RKO (cell line): ENCODE results near the gene APBB1IP.
"Not testable (repeated sequence)": the region's sequence is repeated elsewhere in the genome, so short reads cannot be mapped to it uniquely, and the experiment has no call there.

Experiments used
- DNase-seq: peaks from one replicate; pipeline ENCODE4 v3.0.0-alpha.2; 2016; ENCODE audit warnings: low spot score

The APBB1IP gene

GRCh38 chr10:26556748-26557640, 118.9 kb downstream of the APBB1IP start:
- DNase-seq: peak; percentile 71

- peak; percentile 24 for DNase-seq
Measured at GRCh38 chr10:26557641-26558014, 119.5 kb downstream of the APBB1IP start.

GRCh38 chr10:26566525-26567350, 128.6 kb downstream of the APBB1IP start:
- DNase-seq: no peak

GRCh38 chr10:26567351-26567721, 129.2 kb downstream of the APBB1IP start:
- DNase-seq: no peak

GRCh38 chr10:26571655-26572054, 133.5 kb downstream of the APBB1IP start:
- peak; percentile 20 for DNase-seq

- peak; percentile 41 for DNase-seq
Measured at GRCh38 chr10:26573674-26574073, 135.5 kb downstream of the APBB1IP start.

- DNase-seq: no peak
Measured at GRCh38 chr10:26574783-26575182, 136.6 kb downstream of the APBB1IP start.

- DNase-seq: not testable (repeated sequence)
Measured at GRCh38 chr10:26578371-26578770, 140.2 kb downstream of the APBB1IP start.

GRCh38 chr10:26579256-26580063, 141.3 kb downstream of the APBB1IP start:
- DNase-seq: no peak

GRCh38 chr10:26586211-26586610, 148.1 kb downstream of the APBB1IP start:
- DNase-seq: no peak

- no peak for DNase-seq
Measured at GRCh38 chr10:26588611-26589010, 150.5 kb downstream of the APBB1IP start.

GRCh38 chr10:26589813-26590212, 151.7 kb downstream of the APBB1IP start:
- DNase-seq: not testable (repeated sequence)

GRCh38 chr10:26593896-26594295, 155.8 kb downstream of the APBB1IP start:
- DNase-seq: no peak

- peak; percentile 72 for DNase-seq
Measured at GRCh38 chr10:26603283-26603682, 165.1 kb downstream of the APBB1IP start.

GRCh38 chr10:26604320-26605093, 166.4 kb downstream of the APBB1IP start:
- DNase-seq: not testable (repeated sequence)

GRCh38 chr10:26606389-26606877, 168.3 kb downstream of the APBB1IP start:
- DNase-seq: peak; percentile 48

- no peak for DNase-seq
Measured at GRCh38 chr10:26612151-26612915, 174.2 kb downstream of the APBB1IP start.
